ENCODE results near the gene NEDD8.

The NEDD8 gene

DNA sequence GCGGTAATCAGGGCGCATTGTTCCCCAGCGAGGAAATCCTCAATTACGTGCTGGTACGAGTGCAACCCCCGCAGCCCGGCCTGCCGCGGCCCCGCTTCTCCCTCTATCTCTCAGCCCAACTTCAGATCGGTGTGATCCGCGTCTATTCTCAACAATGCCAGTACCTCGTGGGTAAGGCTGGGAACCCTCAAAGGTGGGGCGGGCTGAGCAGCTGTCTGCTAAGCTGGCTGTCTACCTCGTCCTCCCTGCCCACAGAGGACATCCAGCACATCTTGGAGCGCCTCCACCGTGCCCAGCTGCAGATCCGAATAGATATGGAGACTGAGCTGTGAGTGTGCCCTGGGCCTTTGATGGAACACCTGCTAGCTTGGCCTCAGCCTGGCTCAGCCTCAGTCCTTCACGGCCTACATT lies 59.3 kb downstream of the NEDD8 start:
- no peaks in the 10 kb centered on the region for H3K9me3 ChIP-seq (ENCODE audit: control insufficient read depth, insufficient read depth, low read depth, low read length)
- peak overlapping the region; percentile 61 for H3K4me3 ChIP-seq (ENCODE audit: low read depth, low read length)
- peaks cover 8% of the 10 kb centered on the region for H3K4me1 ChIP-seq (ENCODE audit: control insufficient read depth, insufficient read depth, low read length)
- H3K9ac ChIP-seq (ENCODE audit: low read length) = peak overlapping the region; percentile 7
- peaks cover 33% of the 10 kb centered on the region for H3K36me3 ChIP-seq (ENCODE audit: control insufficient read depth, insufficient read depth, low read length)
- H3K27ac ChIP-seq (ENCODE audit: low read depth, low read length) = no peak overlapping the region
- H3K27me3 ChIP-seq (ENCODE audit: control insufficient read depth, insufficient read depth, low read length) = no peaks in the 10 kb centered on the region

DNA sequence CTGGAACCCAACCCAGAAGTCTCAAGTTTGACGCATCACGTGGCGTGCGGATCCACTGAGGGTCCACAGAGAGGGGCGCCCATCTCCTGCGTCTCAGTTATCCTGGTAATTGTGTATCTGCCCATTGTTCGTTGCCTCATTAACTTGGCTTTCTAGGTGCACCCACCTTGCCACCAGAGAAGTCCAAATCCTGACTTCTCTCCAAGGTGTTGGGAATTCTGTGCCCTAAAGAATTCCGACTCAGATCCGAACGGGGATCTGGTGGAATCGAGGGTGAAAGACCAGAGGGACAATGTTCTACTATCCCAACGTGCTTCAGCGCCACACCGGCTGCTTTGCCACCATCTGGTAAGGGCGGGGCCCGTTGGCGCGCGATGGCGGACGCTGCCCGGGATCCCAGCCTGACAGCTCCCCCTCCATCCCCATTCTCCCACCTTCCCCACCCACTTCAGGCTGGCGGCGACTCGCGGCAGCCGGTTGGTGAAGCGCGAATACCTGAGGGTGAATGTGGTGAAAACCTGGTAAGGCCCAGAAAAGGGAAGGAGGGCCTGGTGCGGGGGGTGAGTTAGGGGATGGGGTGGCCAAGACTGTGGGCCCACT lies 59.8 kb downstream of the NEDD8 start:
- Histone ChIP-seq H3K36me3 (ENCODE audit: control insufficient read depth, insufficient read depth, low read length) (peaks cover 32% of the 10 kb centered on the region), H3K4me1 (ENCODE audit: control insufficient read depth, insufficient read depth, low read length) (peaks cover 8% of the 10 kb centered on the region), H3K27ac (ENCODE audit: low read depth, low read length) (no peak overlapping the region), H3K9me3 (ENCODE audit: control insufficient read depth, insufficient read depth, low read depth, low read length) (no peaks in the 10 kb centered on the region), H3K27me3 (ENCODE audit: control insufficient read depth, insufficient read depth, low read length) (no peaks in the 10 kb centered on the region), H3K9ac (ENCODE audit: low read length) (peak overlapping the region; percentile 66), H3K4me3 (ENCODE audit: low read depth, low read length) (peak overlapping the region; percentile 61)

DNA sequence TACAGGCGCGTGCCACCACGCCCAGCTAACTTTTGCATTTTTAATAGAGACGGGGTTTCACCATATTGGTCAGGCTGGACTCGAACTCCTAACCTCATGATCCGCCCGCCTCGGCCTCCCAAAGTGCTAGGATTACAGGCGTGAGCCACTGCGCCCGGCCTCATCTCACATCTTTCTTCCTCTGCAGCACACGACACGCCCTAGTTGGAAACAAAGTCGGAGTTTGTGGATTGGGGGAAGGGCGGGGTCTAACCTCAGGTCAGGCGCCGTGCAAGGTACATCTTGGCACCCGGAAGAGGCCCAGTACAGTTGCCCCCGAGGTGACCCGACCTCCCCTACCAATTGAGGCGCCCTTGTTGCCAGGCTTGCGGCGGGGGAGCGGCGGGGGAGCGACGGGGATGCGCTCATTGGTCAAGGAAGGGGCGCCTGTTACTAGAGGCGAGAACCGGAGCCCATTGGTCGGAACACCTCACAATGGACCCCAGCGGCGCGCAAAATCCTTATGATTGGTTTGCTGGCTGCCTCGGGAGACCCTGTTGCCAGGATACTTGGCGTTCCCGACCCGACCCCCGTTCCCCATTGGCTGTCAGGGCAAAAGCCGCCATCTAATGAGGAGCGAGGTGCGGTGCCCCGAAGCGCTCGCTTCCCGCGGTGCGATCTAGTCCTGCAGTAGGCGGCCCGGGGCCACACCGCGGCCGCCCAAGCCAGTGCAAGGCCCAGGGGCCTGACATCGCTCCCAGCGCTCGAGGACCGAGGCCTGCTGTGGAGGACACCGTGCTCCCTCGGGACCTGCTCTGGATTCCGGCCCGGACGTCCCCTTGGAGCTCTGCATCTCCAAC lies 60.5 kb downstream of the NEDD8 start, which contains the start of gene REC8:
REC8 (plus strand) TSS at position 659 of the 839 bp plus-strand sequence. CDS start 473 bp downstream, outside the sequence.
- Histone ChIP-seq H3K4me1 (ENCODE audit: control insufficient read depth, insufficient read depth, low read length) (peaks cover 8% of the 10 kb centered on the region), H3K36me3 (ENCODE audit: control insufficient read depth, insufficient read depth, low read length) (peaks cover 29% of the 10 kb centered on the region), H3K4me3 (ENCODE audit: low read depth, low read length) (peak within 1 kb of the TSS; percentile 61), H3K9me3 (ENCODE audit: control insufficient read depth, insufficient read depth, low read depth, low read length) (no peaks in the 10 kb centered on the region), H3K27me3 (ENCODE audit: control insufficient read depth, insufficient read depth, low read length) (no peaks in the 10 kb centered on the region), H3K9ac (ENCODE audit: low read length) (peak within 1 kb of the TSS; percentile 66), H3K27ac (ENCODE audit: low read depth, low read length) (no peak within 1 kb of the TSS)

DNA sequence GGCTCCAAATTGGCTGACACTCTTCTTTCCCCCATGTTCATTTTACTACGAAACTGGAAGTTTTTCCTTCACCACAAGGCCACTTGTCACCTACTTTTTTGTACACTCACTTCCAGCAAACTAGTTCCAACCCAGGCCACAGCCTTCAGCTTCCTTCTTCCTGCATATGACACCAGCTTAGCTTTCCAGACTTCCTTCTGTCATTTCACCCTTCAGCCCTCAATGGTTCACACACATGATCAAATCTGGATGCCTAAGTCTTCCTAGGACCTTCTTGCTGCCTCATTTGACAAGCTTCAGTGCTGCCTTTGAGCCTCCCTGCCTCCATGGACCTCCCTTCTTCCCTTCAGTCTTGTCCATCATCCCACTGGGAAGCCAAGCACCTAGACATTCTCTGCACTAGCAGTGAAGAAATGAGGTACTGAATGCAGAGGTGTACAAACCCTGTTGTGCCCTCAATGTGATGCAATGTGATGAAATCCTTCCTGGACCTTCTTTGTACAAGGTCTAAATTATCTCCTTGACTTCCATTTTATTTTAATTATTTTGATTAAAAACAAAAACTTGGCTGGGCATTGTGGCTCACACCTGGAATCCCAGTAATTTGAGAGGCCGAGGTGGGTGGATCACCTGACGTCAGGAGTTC lies 64.6 kb downstream of the NEDD8 start:
- no peak overlapping the region for H3K9ac ChIP-seq (ENCODE audit: low read length)
- H3K4me1 ChIP-seq (ENCODE audit: control insufficient read depth, insufficient read depth, low read length) = peaks cover 7% of the 10 kb centered on the region
- H3K27me3 ChIP-seq (ENCODE audit: control insufficient read depth, insufficient read depth, low read length) = no peaks in the 10 kb centered on the region
- no peak overlapping the region for H3K4me3 ChIP-seq (ENCODE audit: low read depth, low read length)
- H3K36me3 ChIP-seq (ENCODE audit: control insufficient read depth, insufficient read depth, low read length) = peaks cover 42% of the 10 kb centered on the region
- H3K27ac ChIP-seq (ENCODE audit: low read depth, low read length) = no peak overlapping the region
- H3K9me3 ChIP-seq (ENCODE audit: control insufficient read depth, insufficient read depth, low read depth, low read length) = no peaks in the 10 kb centered on the region
